Measurements from ENCODE around the gene PPP2R5C.

The PPP2R5C gene

GRCh38 chr14:101814934-101815333 is 53.4 kb downstream of the PPP2R5C start:
- DNase-seq (ENCODE audit: low read depth), result no peak

- DNase-seq (ENCODE audit: low read depth), result no peak
These were observed 54.5 kb downstream of the PPP2R5C start for GRCh38 chr14:101815994-101816393.

GRCh38 chr14:101817501-101818001 is 56.0 kb downstream of the PPP2R5C start:
- DNase-seq (ENCODE audit: low read depth), result no peak

GRCh38 chr14:101819251-101819990 is 57.9 kb downstream of the PPP2R5C start:
- no peak for DNase-seq (ENCODE audit: low read depth)

- DNase-seq (ENCODE audit: low read depth), result no peak
These were observed 58.8 kb downstream of the PPP2R5C start for GRCh38 chr14:101820283-101820798.

- no peak for DNase-seq (ENCODE audit: low read depth)
These were observed 60.0 kb downstream of the PPP2R5C start for GRCh38 chr14:101821528-101821927.

- DNase-seq (ENCODE audit: low read depth), result peak; percentile 32
These were observed 61.6 kb downstream of the PPP2R5C start for GRCh38 chr14:101823066-101823465.

GRCh38 chr14:101823511-101824120 is 62.1 kb downstream of the PPP2R5C start:
- DNase-seq (ENCODE audit: low read depth), result peak; percentile 37

GRCh38 chr14:101824339-101824727 is 62.8 kb downstream of the PPP2R5C start:
- DNase-seq (ENCODE audit: low read depth), result peak; percentile 75

GRCh38 chr14:101825797-101826196 is 64.3 kb downstream of the PPP2R5C start:
- DNase-seq (ENCODE audit: low read depth), result no peak

- no peak for DNase-seq (ENCODE audit: low read depth)
These were observed 64.8 kb downstream of the PPP2R5C start for GRCh38 chr14:101826351-101826750.

GRCh38 chr14:101827286-101827685 is 65.8 kb downstream of the PPP2R5C start:
- DNase-seq (ENCODE audit: low read depth), result no peak

GRCh38 chr14:101828046-101828445 is 66.5 kb downstream of the PPP2R5C start:
- DNase-seq (ENCODE audit: low read depth), result no peak

GRCh38 chr14:101830271-101830670 is 68.8 kb downstream of the PPP2R5C start:
- no peak for DNase-seq (ENCODE audit: low read depth)

GRCh38 chr14:101833045-101833444 is 71.5 kb downstream of the PPP2R5C start:
- DNase-seq (ENCODE audit: low read depth), result no peak

GRCh38 chr14:101834397-101834796 is 72.9 kb downstream of the PPP2R5C start:
- no peak for DNase-seq (ENCODE audit: low read depth)

GRCh38 chr14:101834800-101835547 is 73.5 kb downstream of the PPP2R5C start:
- DNase-seq (ENCODE audit: low read depth), result peak; percentile 45

GRCh38 chr14:101835566-101835965 is 74.1 kb downstream of the PPP2R5C start:
- no peak for DNase-seq (ENCODE audit: low read depth)

- DNase-seq (ENCODE audit: low read depth), result peak; percentile 32
These were observed 74.6 kb downstream of the PPP2R5C start for GRCh38 chr14:101836135-101836534.

- DNase-seq (ENCODE audit: low read depth), result peak; percentile 28
These were observed 77.0 kb downstream of the PPP2R5C start for GRCh38 chr14:101838476-101838875.

GRCh38 chr14:101839236-101839635 is 77.7 kb downstream of the PPP2R5C start:
- no peak for DNase-seq (ENCODE audit: low read depth)

- DNase-seq (ENCODE audit: low read depth), result no peak
These were observed 78.2 kb downstream of the PPP2R5C start for GRCh38 chr14:101839661-101840060.
